ENCODE results near the gene DLG2.

DLG2 gene

GRCh38 chr11:83852775-83853442, 1774.2 kb downstream of the DLG2 start:
- no peak for DNase-seq (ENCODE audit: low read depth in 3 of 3)

GRCh38 chr11:83852012-83852411, 1775.1 kb downstream of the DLG2 start:
- DNase-seq (ENCODE audit: low read depth in 3 of 3), result no peak

- no peak for DNase-seq (ENCODE audit: low read depth in 3 of 3)
Measured at GRCh38 chr11:83847467-83848034, 1779.6 kb downstream of the DLG2 start.

GRCh38 chr11:83845797-83846196, 1781.3 kb downstream of the DLG2 start:
- no peak for DNase-seq (ENCODE audit: low read depth in 3 of 3)

GRCh38 chr11:83840326-83840725, 1786.8 kb downstream of the DLG2 start:
- DNase-seq (ENCODE audit: low read depth in 3 of 3), result no peak

DNA sequence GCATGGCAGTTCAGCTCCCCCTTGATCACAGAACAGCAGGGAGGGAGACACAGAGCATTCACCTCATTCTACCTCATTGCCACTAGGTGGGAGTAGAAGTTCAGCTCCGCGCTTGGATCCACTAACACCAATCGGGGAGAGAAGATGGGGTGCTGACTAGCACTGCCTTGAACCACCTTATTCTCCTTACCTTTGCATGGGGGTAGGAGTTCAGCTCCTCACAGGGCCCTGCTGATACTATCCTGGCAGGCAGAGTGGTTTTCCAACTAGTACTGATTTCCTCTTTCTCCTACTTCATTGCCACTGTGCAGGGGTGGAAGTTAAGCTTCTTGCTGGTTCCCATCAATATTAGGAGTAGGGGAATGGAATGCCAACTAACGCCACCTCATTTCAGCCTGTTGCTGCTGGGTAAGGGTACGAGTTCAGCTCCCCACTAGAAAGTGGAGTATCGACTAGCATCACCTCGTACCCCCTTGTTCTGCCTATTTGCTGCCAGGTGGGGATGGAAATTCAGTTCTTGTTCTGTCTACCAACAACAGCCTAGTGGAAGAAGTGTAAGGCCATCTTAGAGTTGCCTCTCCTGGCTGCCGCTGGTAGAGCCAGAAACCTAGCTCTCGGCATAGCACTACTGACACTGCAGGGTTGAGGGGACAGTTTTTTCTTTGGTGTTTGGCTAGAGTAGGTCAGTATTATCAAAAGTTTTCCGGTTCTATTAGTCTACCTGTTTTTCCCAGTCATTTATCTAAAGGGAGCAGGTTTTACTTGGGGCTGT, 1790.1 kb downstream of the DLG2 start:
- DNase-seq (ENCODE audit: low read depth in 3 of 3), result peak in 1 of 3 experiments; percentile 2

- DNase-seq (ENCODE audit: low read depth in 3 of 3), result no peak
Measured at GRCh38 chr11:83836065-83836464, 1791.1 kb downstream of the DLG2 start.

DNA sequence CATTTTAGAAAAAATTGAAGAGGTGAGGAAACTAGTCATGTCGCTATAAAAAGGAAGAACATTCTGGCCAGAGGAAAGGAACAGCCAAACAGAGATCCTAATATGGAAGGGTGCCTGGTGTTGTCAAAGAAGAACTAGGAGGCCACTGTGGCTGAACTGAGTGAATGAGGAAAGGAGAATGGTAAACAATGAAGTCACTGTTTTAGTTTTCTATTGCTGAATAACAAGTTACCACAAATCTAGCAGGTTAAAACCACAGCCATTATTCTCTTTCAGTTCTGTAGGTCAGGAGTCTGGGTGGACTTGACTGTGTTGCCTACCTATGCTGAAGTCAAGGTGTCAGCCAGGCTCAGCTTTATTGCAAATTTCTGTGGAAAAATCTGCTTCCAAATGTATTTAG, 1791.7 kb downstream of the DLG2 start:
- DNase-seq (ENCODE audit: low read depth in 3 of 3), result no peak

- no peak for DNase-seq (ENCODE audit: low read depth in 3 of 3)
Measured at GRCh38 chr11:83831929-83832328, 1795.2 kb downstream of the DLG2 start.

DNA sequence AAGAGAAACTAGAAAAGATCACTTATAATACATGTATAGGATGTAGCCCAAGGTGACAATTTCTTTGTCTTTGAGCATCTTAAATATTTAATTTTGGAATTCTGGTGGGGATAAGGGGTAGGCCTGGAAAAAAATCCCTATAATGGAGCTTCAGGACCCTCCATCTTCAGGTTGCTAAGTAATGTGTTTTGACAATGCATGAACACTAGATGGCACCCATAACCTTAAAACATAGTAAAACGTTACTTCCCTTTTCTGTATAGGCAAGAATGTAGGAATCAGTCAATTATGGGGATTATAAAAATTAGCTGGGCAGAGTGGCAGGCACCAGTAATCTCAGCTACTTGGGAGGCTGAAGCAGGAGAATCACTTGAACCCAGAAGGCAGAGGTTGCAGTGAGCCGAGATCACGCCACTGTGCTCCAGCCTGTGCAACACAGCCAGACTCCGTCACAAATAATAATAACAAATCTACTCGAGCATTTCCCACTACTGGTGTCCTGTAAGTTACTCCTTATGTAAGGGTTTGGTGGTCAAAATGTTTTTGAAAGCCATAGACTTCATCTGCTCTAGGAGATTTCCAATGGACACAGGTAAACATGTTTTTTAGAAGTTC, 1799.1 kb downstream of the DLG2 start:
- DNase-seq (ENCODE audit: low read depth in 3 of 3), result no peak

DNA sequence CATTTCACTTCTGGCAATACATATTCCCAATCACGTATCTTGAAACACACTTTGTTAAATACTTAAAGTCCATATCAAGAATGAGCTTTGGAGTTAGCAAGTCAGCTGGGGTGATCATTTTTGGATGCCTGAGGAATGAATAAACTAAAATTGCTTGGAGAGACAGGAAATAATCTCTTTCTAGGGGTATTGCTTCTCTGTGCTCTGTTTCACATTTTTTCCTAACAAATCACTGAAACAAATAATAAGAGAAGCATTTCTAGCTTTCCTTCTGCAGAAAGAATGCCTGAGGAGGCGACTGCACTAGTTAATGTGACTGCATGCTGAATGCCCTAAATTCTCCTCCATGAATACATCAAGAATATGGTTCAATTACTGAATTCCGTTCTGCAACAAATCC, 1799.6 kb downstream of the DLG2 start:
- DNase-seq (ENCODE audit: low read depth in 3 of 3), result no peak

- no peak for DNase-seq (ENCODE audit: low read depth in 3 of 3)
Measured at GRCh38 chr11:83826078-83826477, 1801.1 kb downstream of the DLG2 start.

DNA sequence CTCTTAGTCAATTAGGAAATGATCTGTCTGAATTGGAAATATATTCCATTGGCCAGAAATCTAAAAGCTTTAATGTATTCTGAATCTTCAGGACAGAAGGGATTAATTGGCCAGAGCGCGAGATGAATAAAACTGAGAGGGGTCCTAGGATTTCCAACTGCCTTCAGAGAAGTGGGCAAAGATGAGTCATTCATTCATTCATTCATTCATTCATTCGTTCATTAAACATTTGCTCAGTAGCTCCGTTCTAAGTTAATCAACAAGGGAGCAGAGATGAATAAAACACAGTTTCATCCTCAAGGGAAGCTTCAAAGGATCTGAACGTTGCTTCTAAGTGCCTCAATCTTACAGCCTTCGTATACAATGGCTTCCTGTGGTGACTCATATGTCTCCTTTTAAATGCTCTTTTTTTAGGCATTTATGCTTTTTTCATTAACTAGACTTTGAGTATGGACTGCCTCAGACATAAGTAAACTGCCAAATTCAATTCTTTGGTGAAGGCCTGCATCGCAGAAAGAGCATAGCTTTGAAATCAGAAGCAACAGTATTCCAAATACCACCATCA, 1803.6 kb downstream of the DLG2 start:
- DNase-seq (ENCODE audit: low read depth in 3 of 3), result no peak

GRCh38 chr11:83819931-83820549, 1807.1 kb downstream of the DLG2 start:
- DNase-seq (ENCODE audit: low read depth in 3 of 3), result no peak

GRCh38 chr11:83818349-83818748, 1808.8 kb downstream of the DLG2 start:
- no peak for DNase-seq (ENCODE audit: low read depth in 3 of 3)

DNA sequence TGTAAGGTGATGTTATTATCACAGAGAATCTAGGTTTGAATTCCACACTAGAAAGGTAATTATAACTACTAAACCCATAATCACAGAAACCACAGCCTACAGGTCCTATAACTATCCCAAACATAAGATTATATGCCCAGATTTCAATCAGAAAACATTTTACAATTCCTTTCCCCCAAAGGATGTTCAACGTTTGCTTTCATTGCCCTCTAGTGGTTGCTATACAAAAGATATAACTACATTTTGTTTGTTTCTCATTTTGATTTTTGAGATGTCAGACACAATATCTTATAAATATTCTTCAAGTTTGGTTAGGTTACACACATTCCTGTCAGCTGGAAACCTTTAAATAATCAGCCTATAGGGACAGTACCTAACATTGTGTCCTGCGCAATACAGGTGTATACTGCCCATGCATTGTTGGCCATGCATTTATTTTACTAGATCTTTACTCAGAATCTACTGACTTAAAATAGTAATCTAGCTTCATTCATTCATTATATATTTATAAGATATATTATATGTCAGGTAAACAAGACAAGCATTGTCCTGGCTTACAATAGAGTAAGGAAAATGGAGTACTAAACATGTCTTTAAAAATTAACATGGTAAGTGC, 1810.5 kb downstream of the DLG2 start:
- no peak for DNase-seq (ENCODE audit: low read depth in 3 of 3)

- DNase-seq (ENCODE audit: low read depth in 3 of 3), result no peak
Measured at GRCh38 chr11:83815736-83816135, 1811.4 kb downstream of the DLG2 start.

GRCh38 chr11:83813296-83813695, 1813.8 kb downstream of the DLG2 start:
- DNase-seq (ENCODE audit: low read depth in 3 of 3), result no peak

GRCh38 chr11:83809274-83809673, 1817.9 kb downstream of the DLG2 start:
- DNase-seq (ENCODE audit: low read depth in 3 of 3), result no peak

DNA sequence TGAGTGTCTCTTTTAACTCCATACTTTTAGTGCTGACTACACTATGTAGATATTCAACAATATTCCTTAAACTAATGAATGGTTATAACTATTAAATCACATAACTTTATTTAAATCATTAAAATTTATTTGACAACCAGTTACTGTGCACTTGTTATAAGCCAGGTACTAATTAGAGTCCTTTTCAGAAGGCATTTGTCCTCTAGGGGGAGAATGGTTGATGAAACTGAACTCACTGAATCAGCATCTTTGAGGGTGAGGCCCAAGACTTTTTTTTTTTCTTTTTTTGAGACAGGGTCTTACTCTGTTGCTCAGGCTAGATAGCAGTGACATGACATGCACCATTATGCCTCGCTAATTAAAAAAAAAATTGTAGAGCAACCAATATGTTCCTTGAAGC, 1825.3 kb downstream of the DLG2 start:
- DNase-seq (ENCODE audit: low read depth in 3 of 3), result no peak

- no peak for DNase-seq (ENCODE audit: low read depth in 3 of 3)
Measured at GRCh38 chr11:83793310-83793709, 1833.8 kb downstream of the DLG2 start.

All from stimulated activated CD4-positive, alpha-beta T cell treated with anti-CD3 and anti-CD28 coated beads, TNF-alpha, amount 100 ng/mL, for 24 hours (primary cell).